H9 (cell line): ENCODE results near the gene MALRD1. TPM values are rescaled to one million over a fixed set of nuclear protein-coding genes. Genes with fewer than 3 reads are reported as not detected.

Experiments used
- DNase-seq: peaks from one replicate; pipeline ENCODE4 v3.0.0-alpha.2; 2017
- H2AFZ ChIP-seq: one replicate; pipeline ENCODE4 v1.6.1; 2013; ENCODE audit warnings: mild to moderate bottlenecking, low read length, control low read depth, moderate library complexity
- H2AK5ac ChIP-seq: 2 replicates; pipeline ENCODE4 v1.6.1; 2013; ENCODE audit warnings: low read length, control low read depth, mixed read lengths; ENCODE audit not compliant: insufficient read length
- H2BK120ac ChIP-seq: one replicate; pipeline ENCODE4 v1.6.1; 2013; ENCODE audit warnings: low read depth, mild to moderate bottlenecking, low read length, control low read depth, inconsistent platforms; ENCODE audit not compliant: poor library complexity, severe bottlenecking
- H2BK12ac ChIP-seq: 2 replicates; pipeline ENCODE4 v1.6.1; 2013; ENCODE audit warnings: low read length, control low read depth, mixed read lengths, low read depth; ENCODE audit not compliant: insufficient read length
- H2BK15ac ChIP-seq: 2 replicates; pipeline ENCODE4 v1.6.1; 2013; ENCODE audit warnings: low read depth, low read length, control low read depth
- H2BK20ac ChIP-seq: one replicate; pipeline ENCODE4 v1.6.1; 2013; ENCODE audit warnings: low read depth, mild to moderate bottlenecking, low read length, control low read depth, inconsistent platforms; ENCODE audit not compliant: poor library complexity, severe bottlenecking
- H2BK5ac ChIP-seq: 2 replicates; pipeline ENCODE4 v1.6.1; 2013; ENCODE audit warnings: low read length, control low read depth, mixed read lengths; ENCODE audit not compliant: insufficient read length
- H3K14ac ChIP-seq: 2 replicates; pipeline ENCODE4 v1.6.1; 2013; ENCODE audit warnings: low read length, control low read depth; ENCODE audit not compliant: insufficient read depth
- H3K18ac ChIP-seq: 2 replicates; pipeline ENCODE4 v1.6.1; 2013; ENCODE audit warnings: low read depth, mild to moderate bottlenecking, mixed read lengths, low read length, control low read depth; ENCODE audit not compliant: insufficient read length
- H3K23ac ChIP-seq: 2 replicates; pipeline ENCODE4 v1.6.1; 2013; ENCODE audit warnings: low read length, control low read depth, mixed read lengths, low read depth; ENCODE audit not compliant: insufficient read length
- H3K23me2 ChIP-seq: 2 replicates; pipeline ENCODE4 v1.6.1; 2013; ENCODE audit warnings: low read depth, mild to moderate bottlenecking, mixed read lengths, low read length, control low read depth; ENCODE audit not compliant: insufficient read length, poor library complexity, severe bottlenecking
- H3K27ac ChIP-seq: 2 replicates; pipeline ENCODE4 v1.5.1; 2013; ENCODE audit warnings: low read length, control low read depth, mixed read lengths, low read depth; ENCODE audit not compliant: insufficient read length
- H3K27me3 ChIP-seq: 2 replicates; pipeline ENCODE4 v1.6.1; 2013; ENCODE audit warnings: low read length, control low read depth, inconsistent platforms; ENCODE audit not compliant: insufficient read depth
- H3K4ac ChIP-seq: 2 replicates; pipeline ENCODE4 v1.6.1; 2013; ENCODE audit warnings: low read depth, mild to moderate bottlenecking, control low read depth, inconsistent platforms, low read length, moderate library complexity
- H3K4me1 ChIP-seq: 2 replicates; pipeline ENCODE4 v1.6.1; 2013; ENCODE audit warnings: low read length, control low read depth, inconsistent platforms; ENCODE audit not compliant: insufficient read depth
- H3K4me2 ChIP-seq: 2 replicates; pipeline ENCODE4 v1.6.1; 2013; ENCODE audit warnings: low read length, control low read depth, mixed read lengths; ENCODE audit not compliant: insufficient read length, insufficient read depth
- H3K56ac ChIP-seq: 2 replicates; pipeline ENCODE4 v1.6.1; 2013; ENCODE audit warnings: low read depth, mild to moderate bottlenecking, mixed read lengths, low read length, control low read depth; ENCODE audit not compliant: insufficient read length
- H3K79me1 ChIP-seq: 2 replicates; pipeline ENCODE4 v1.6.1; 2013; ENCODE audit warnings: low read depth, mild to moderate bottlenecking, moderate library complexity, low read length, control low read depth, inconsistent platforms; ENCODE audit not compliant: insufficient read depth, poor library complexity, severe bottlenecking
- H3K79me2 ChIP-seq: 2 replicates; pipeline ENCODE4 v1.6.1; 2013; ENCODE audit warnings: low read length, control low read depth, inconsistent platforms; ENCODE audit not compliant: insufficient read depth
- H3K9ac ChIP-seq: 2 replicates; pipeline ENCODE4 v1.6.1; 2013; ENCODE audit warnings: low read length, control low read depth, mixed read lengths; ENCODE audit not compliant: insufficient read length; ENCODE audit errors: extremely low read depth
- H3K9me3 ChIP-seq: one replicate; pipeline ENCODE4 v1.6.1; 2013; ENCODE audit warnings: low read depth, low read length, inconsistent platforms; ENCODE audit not compliant: control insufficient read depth
- H3T11ph ChIP-seq: one replicate; pipeline ENCODE4 v1.6.1; 2013; ENCODE audit warnings: mild to moderate bottlenecking, low read length, control low read depth, inconsistent platforms
- H4K20me1 ChIP-seq: one replicate; pipeline ENCODE4 v1.6.1; 2013; ENCODE audit not compliant: control insufficient read depth, insufficient read length, insufficient read depth
- H4K5ac ChIP-seq: 2 replicates; pipeline ENCODE4 v1.6.1; 2013; ENCODE audit warnings: low read depth, mild to moderate bottlenecking, mixed read lengths, low read length, control low read depth; ENCODE audit not compliant: insufficient read length
- H4K8ac ChIP-seq: replicated peaks from 2 replicates; pipeline ENCODE4 v1.6.1; 2013; ENCODE audit warnings: low read length, control low read depth, mixed read lengths, low read depth; ENCODE audit not compliant: insufficient read length
- H4K91ac ChIP-seq: 2 replicates; pipeline ENCODE4 v1.6.1; 2013; ENCODE audit warnings: low read depth, mild to moderate bottlenecking, moderate library complexity, mixed read lengths, low read length, control low read depth; ENCODE audit not compliant: insufficient read length
- H3K27ac Mint-ChIP-seq, 3 experiments: 2 replicates in 2 of 3; 3 replicates in 1 of 3; pipeline ENCODE4 v1.8.0; 2020 to 2021; ENCODE audit warnings: mixed read lengths in 3 of 3, mild to moderate bottlenecking in 1 of 3, moderate library complexity in 1 of 3
- H3K27me3 Mint-ChIP-seq: 2 replicates; pipeline ENCODE4 v1.8.0; 2021; ENCODE audit warnings: low read depth, mild to moderate bottlenecking, moderate library complexity, mixed read lengths
- H3K36me3 Mint-ChIP-seq, 3 experiments: 2 replicates in 2 of 3; 3 replicates in 1 of 3; pipeline ENCODE4 v1.8.0; 2020 to 2021; ENCODE audit warnings: low read depth in 3 of 3, mixed read lengths in 3 of 3; ENCODE audit not compliant: insufficient read depth in 1 of 3
- H3K4me1 Mint-ChIP-seq, 2 experiments: 2 replicates each; pipeline ENCODE4 v1.8.0; 2020; ENCODE audit warnings: mixed read lengths in 2 of 2
- H3K4me3 Mint-ChIP-seq, 2 experiments: 2 replicates in 1 of 2; 3 replicates in 1 of 2; pipeline ENCODE4 v1.8.0; 2020 to 2021; ENCODE audit warnings: mild to moderate bottlenecking in 2 of 2, mixed read lengths in 2 of 2, moderate library complexity in 1 of 2
- H3K9me3 Mint-ChIP-seq, 2 experiments: 2 replicates in 1 of 2; 3 replicates in 1 of 2; pipeline ENCODE4 v1.8.0; 2020; ENCODE audit warnings: mild to moderate bottlenecking in 2 of 2, mixed read lengths in 2 of 2, moderate library complexity in 1 of 2
- WGBS: extraction: QIAGEN DNeasy Blood & Tissue Kit; methylation state at CpG from one replicate; pipeline ENCODE4 v1.1.7; 2013; ENCODE audit warnings: missing lambda C conversion rate, low lambda C conversion rate, mixed read lengths; ENCODE audit not compliant: insufficient read length; ENCODE audit errors: extremely low coverage; 5-methylcytosine and 5-hydroxymethylcytosine counted together
- total RNA-seq: library from RNA; stranded (reverse); gene quantifications from 2 replicates; pipeline ENCODE4 v1.2.1, GENCODE V29; 2021
- TF ChIP-seq, protein P1 (sequence below): fragments of 200-600 bp; sonication (generic); conservative IDR thresholded peaks from 3 replicates; pipeline ENCODE4 v1.8.0; 2021; ENCODE audit warnings: antibody characterized with exemption, mild to moderate bottlenecking

The MALRD1 gene
- total RNA-seq, 1 experiment from 2014 or later: 0.20 TPM

DNA sequence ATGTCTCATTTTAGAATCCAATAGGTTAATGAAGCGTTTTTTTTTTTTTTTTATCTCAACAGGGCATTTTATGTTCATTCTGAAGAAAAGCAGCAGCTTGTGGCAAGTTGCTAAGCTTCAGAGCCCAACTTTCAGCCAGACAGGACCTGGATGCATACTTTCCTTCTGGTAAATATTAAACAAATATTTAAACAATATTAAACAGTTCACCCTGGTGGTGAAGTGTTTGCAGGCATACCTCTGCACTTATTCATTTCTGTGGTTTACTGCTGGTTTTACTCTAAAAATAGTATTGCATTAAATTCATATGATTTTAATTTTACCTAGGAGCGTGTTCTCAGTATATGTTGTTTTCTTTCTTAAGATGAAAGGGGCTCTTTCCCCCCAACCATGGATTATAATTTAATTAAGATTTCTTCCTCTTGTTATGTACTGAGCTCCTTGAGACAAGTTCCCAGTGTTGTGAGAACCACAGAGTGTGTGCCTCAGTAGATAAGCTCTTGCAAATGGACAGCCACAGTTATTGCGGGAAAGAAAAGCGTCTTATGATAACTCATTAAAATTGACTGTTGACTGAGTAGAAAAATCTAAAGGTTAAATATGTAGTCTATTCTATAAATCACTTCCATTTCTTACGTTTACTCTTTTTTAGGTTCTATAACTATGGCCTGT is 155.8 kb downstream of the MALRD1 start:
- no peak for DNase-seq

More for the DNA sequence above, 155.8 kb downstream of the MALRD1 start:
- Mint-ChIP-seq H3K4me1 (no peaks in the 10 kb centered on the region), H3K27me3 (no peaks in the 10 kb centered on the region), H3K27ac (no peak overlapping the region), H3K9me3 (no peaks in the 10 kb centered on the region), H3K4me3 (no peak overlapping the region), H3K36me3 (no peaks in the 10 kb centered on the region)
- Histone ChIP-seq H2BK5ac (no peak overlapping the region), H3K23me2 (no peaks in the 10 kb centered on the region), H3K56ac (no peak overlapping the region), H3K79me1 (no peaks in the 10 kb centered on the region), H4K20me1 (no peaks in the 10 kb centered on the region), H4K5ac (no peak overlapping the region), H2BK15ac (no peak overlapping the region), H3K4me1 (no peaks in the 10 kb centered on the region), H2AK5ac (no peak overlapping the region), H2BK20ac (no peak overlapping the region), H4K8ac (no peak overlapping the region), H3K9ac (no peak overlapping the region), H3K23ac (no peak overlapping the region), H3T11ph (no peak overlapping the region), H4K91ac (no peak overlapping the region), H3K14ac (no peak overlapping the region), H3K79me2 (no peaks in the 10 kb centered on the region), H2BK12ac (no peak overlapping the region), H3K4ac (no peak overlapping the region), H3K27ac (no peak overlapping the region), H3K4me2 (no peak overlapping the region), H3K9me3 (no peaks in the 10 kb centered on the region), H3K27me3 (no peaks in the 10 kb centered on the region), H2AFZ (no peak overlapping the region), H2BK120ac (no peak overlapping the region), H3K18ac (no peak overlapping the region)
- TF ChIP-seq, protein P1, sequence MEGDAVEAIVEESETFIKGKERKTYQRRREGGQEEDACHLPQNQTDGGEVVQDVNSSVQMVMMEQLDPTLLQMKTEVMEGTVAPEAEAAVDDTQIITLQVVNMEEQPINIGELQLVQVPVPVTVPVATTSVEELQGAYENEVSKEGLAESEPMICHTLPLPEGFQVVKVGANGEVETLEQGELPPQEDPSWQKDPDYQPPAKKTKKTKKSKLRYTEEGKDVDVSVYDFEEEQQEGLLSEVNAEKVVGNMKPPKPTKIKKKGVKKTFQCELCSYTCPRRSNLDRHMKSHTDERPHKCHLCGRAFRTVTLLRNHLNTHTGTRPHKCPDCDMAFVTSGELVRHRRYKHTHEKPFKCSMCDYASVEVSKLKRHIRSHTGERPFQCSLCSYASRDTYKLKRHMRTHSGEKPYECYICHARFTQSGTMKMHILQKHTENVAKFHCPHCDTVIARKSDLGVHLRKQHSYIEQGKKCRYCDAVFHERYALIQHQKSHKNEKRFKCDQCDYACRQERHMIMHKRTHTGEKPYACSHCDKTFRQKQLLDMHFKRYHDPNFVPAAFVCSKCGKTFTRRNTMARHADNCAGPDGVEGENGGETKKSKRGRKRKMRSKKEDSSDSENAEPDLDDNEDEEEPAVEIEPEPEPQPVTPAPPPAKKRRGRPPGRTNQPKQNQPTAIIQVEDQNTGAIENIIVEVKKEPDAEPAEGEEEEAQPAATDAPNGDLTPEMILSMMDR: no peak
- WGBS: no CpG with 5 or more reads among the region's 5 CpGs
